WTC11 (cell line): Measurements from ENCODE around the gene LDLRAD4. TPM values are rescaled to one million over a fixed set of nuclear protein-coding genes. Genes with fewer than 3 reads are reported as not detected.

ENCODE experiments used
- ATAC-seq: fragments of 200-7000 bp; cut with Tn5 transposase; 2 replicates; pipeline ENCODE4 v1.10.0; 2021; ENCODE audit warnings: mild to moderate bottlenecking, moderate library complexity
- CTCF ChIA-PET: fragments of 300-600 bp; sonication (Branson Sonifier 250); formaldehyde crosslinking; loops from one replicate; lab custom pipeline; 2021; ENCODE audit warnings: antibody characterized with exemption; lab: Charles Lee
- POLR2A ChIA-PET: fragments of 350-600 bp; sonication (Branson Sonifier 250); formaldehyde crosslinking; loops from one replicate; lab custom pipeline; 2021; ENCODE audit warnings: antibody characterized with exemption; lab: Charles Lee
- DNase-seq: peaks from one replicate; pipeline ENCODE4 v3.0.0; 2021; ENCODE audit warnings: low spot score
- H3K27ac Mint-ChIP-seq: 2 replicates; pipeline ENCODE4 v1.8.0; 2021; ENCODE audit warnings: mixed read lengths
- H3K27me3 Mint-ChIP-seq: 2 replicates; pipeline ENCODE4 v1.8.0; 2021; ENCODE audit warnings: low read depth, mild to moderate bottlenecking, moderate library complexity, mixed read lengths
- H3K36me3 Mint-ChIP-seq: 2 replicates; pipeline ENCODE4 v1.8.0; 2021; ENCODE audit warnings: mixed read lengths
- H3K4me1 Mint-ChIP-seq: 2 replicates; pipeline ENCODE4 v1.8.0; 2022; ENCODE audit warnings: mixed read lengths
- H3K4me3 Mint-ChIP-seq: 2 replicates; pipeline ENCODE4 v1.8.0; 2021; ENCODE audit warnings: mild to moderate bottlenecking, moderate library complexity, mixed read lengths
- H3K9me3 Mint-ChIP-seq: 2 replicates; pipeline ENCODE4 v1.8.0; 2021; ENCODE audit warnings: mixed read lengths
- CBFB ChIP-seq: sonication (generic); formaldehyde crosslinking; IDR thresholded peaks from 2 replicates; pipeline ENCODE4 v1.8.1; 2022; ENCODE audit warnings: mild to moderate bottlenecking, low read depth, missing genetic modification reagents
- IRF1 ChIP-seq: sonication (generic); formaldehyde crosslinking; IDR thresholded peaks from 2 replicates; pipeline ENCODE4 v1.8.0; 2023; ENCODE audit warnings: missing genetic modification reagents
- JAZF1 ChIP-seq: fragments of 250-450 bp; sonication (Bioruptor Pico); IDR thresholded peaks from 2 replicates; pipeline ENCODE4 v1.9.0; 2021; ENCODE audit warnings: moderate library complexity, mild to moderate bottlenecking, inconsistent platforms
- MXD4 ChIP-seq: fragments of 250-450 bp; sonication (Bioruptor Pico); IDR thresholded peaks from 2 replicates; pipeline ENCODE4 v1.8.0; 2021; ENCODE audit warnings: mild to moderate bottlenecking, moderate library complexity, borderline replicate concordance
- OVOL2 ChIP-seq: fragments of 250-450 bp; sonication (Bioruptor Pico); IDR thresholded peaks from 2 replicates; pipeline ENCODE4 v1.9.0; 2021; ENCODE audit warnings: mild to moderate bottlenecking, borderline replicate concordance
- PRDM15 ChIP-seq: sonication (generic); formaldehyde crosslinking; IDR thresholded peaks from 2 replicates; pipeline ENCODE4 v1.8.0; 2022; ENCODE audit warnings: missing genetic modification reagents
- RORB ChIP-seq: fragments of 250-450 bp; sonication (Bioruptor Pico); IDR thresholded peaks from 2 replicates; pipeline ENCODE4 v1.9.0; 2021; ENCODE audit warnings: mild to moderate bottlenecking
- TEAD1 ChIP-seq: sonication (generic); formaldehyde crosslinking; IDR thresholded peaks from 2 replicates; pipeline ENCODE4 v1.8.0; 2022; ENCODE audit warnings: mild to moderate bottlenecking, missing genetic modification reagents
- ZNF512 ChIP-seq: sonication (generic); formaldehyde crosslinking; IDR thresholded peaks from 2 replicates; pipeline ENCODE4 v1.8.1; 2022; ENCODE audit warnings: missing genetic modification reagents, borderline replicate concordance
- ZNF532 ChIP-seq: fragments of 250-450 bp; sonication (Bioruptor Pico); IDR thresholded peaks from 2 replicates; pipeline ENCODE4 v1.9.0; 2021; ENCODE audit warnings: mild to moderate bottlenecking, borderline replicate concordance
- total RNA-seq: library from RNA; stranded (reverse); gene quantifications from 3 replicates; pipeline ENCODE4 v1.2.3, GENCODE V29; 2021

The LDLRAD4 gene
- total RNA-seq, 1 experiment from 2014 or later = 6.2 TPM

- TF ChIP-seq ZNF532 (CRISPR knock-in tag) = no peak
- TF ChIP-seq ZNF512 = no peak
- TF ChIP-seq CBFB (CRISPR knock-in tag) = no peak
- no peak for TF ChIP-seq OVOL2 (CRISPR knock-in tag)
- no peak for TF ChIP-seq JAZF1 (CRISPR knock-in tag)
Measured at GRCh38 chr18:13239171-13239956, 20.8 kb downstream of the LDLRAD4 start (continued).

GRCh38 chr18:13240060-13240725 lies 21.6 kb downstream of the LDLRAD4 start:
- CTCF ChIA-PET = no interaction called here
- POLR2A ChIA-PET = no interaction called here
- no peaks in the 10 kb centered on the region for H3K27me3 Mint-ChIP-seq
- no peak for DNase-seq
- no peaks in the 10 kb centered on the region for H3K36me3 Mint-ChIP-seq
- no peak for TF ChIP-seq PRDM15 (CRISPR knock-in tag)
- no peak for TF ChIP-seq TEAD1 (CRISPR knock-in tag)
- TF ChIP-seq IRF1 (CRISPR knock-in tag) = no peak
- no peak for TF ChIP-seq MXD4 (CRISPR knock-in tag)
- TF ChIP-seq RORB (CRISPR knock-in tag) = no peak
- TF ChIP-seq, all 79 proteins: peak for 0
- Mint-ChIP-seq H3K4me1 (peaks cover 15% of the 10 kb centered on the region), H3K27ac (no peak overlapping the region; the same call in 1 of the 2 replicates), H3K9me3 (no peaks in the 10 kb centered on the region), H3K4me3 (no peak overlapping the region)
- no peak for ATAC-seq
